Right cardiac atrium (tissue), 5 donors: ENCODE data around the gene NFE2L1. TPM values are rescaled to one million over a fixed set of nuclear protein-coding genes. Genes with fewer than 3 reads are reported as not detected.

Experiments
- ATAC-seq, 2 donors: fragments of 200-7000 bp; cut with Tn5 transposase; one replicate each; pipeline versions ENCODE4 v1.8.0 to v1.9.1; 2020; ENCODE audit warnings: moderate library complexity in 2 of 2, mild to moderate bottlenecking in 1 of 2
- DNase-seq, 3 donors: peaks; one replicate each; pipeline ENCODE4 v3.0.0-alpha.2; 2020
- H3K27ac ChIP-seq: one replicate; pipeline ENCODE4 v1.5.1; 2013; ENCODE audit warnings: mild to moderate bottlenecking, low read length, control low read depth, moderate library complexity
- H3K27me3 ChIP-seq: one replicate; pipeline ENCODE4 v1.6.1; 2013; ENCODE audit not compliant: control insufficient read depth, insufficient read depth
- H3K4me1 ChIP-seq: one replicate; pipeline ENCODE4 v1.6.1; 2013; ENCODE audit warnings: low read length; ENCODE audit not compliant: control insufficient read depth, insufficient read depth
- H3K4me3 ChIP-seq: one replicate; pipeline ENCODE4 v1.5.1; 2013; ENCODE audit warnings: low read length, control low read depth
- H3K9me3 ChIP-seq: one replicate; pipeline ENCODE4 v1.6.1; 2013; ENCODE audit warnings: low read length; ENCODE audit not compliant: control insufficient read depth
- WGBS: extraction: QIAGEN DNeasy Blood & Tissue Kit; methylation state at CpG from one replicate; pipeline ENCODE4 v1.1.7; 2013; 5-methylcytosine and 5-hydroxymethylcytosine counted together
- intact Hi-C, 4 donors: fragments of 100-400 bp; cut with DNase I; formaldehyde crosslinking; loops; one replicate each; pipeline versions ENCODE4 v1.11.0 to v1.14.0; 2022 to 2023
- polyA plus RNA-seq: library from polyadenylated mRNA; stranded (reverse); fragments of 200-250 nt; gene quantifications from one replicate; pipeline ENCODE4 v1.2.3, GENCODE V29; 2013
- total RNA-seq, 4 donors: library from RNA; stranded (reverse); fragmentation: NEBNext Ultra II Directional; extraction: Animal tissue kit (Norgen Biotek cat#: 25700); gene quantifications; one replicate each; pipeline ENCODE4 v1.2.1, GENCODE V29; 2021
- donor health status: healthy with polysubstance abuse.
- donor health status: DM: no; HTN: yes; CAD: no.
- donor health status: DM: no; HTN: no; CAD: no.
- donor health status: DM: no; HTN: yes; CAD: no; lungs with severe emphysema.
- donor health status: DM: yes; HTN: yes; CAD: no.

Gene NFE2L1
- total and polyA plus RNA-seq, 5 donors: 603 to 811 (median 768) TPM

- Histone ChIP-seq H3K4me3 (peak overlapping the region; percentile 97), H3K4me1 (no peaks in the 10 kb centered on the region), H3K27me3 (no peaks in the 10 kb centered on the region), H3K9me3 (no peaks in the 10 kb centered on the region), H3K27ac (peak overlapping the region; percentile 16)
- DNase-seq (no peak), ATAC-seq (no peak)
- 31% methylated on average over 10 of the region's 10 CpGs for WGBS
- intact Hi-C loops: loop anchor here in 1 of 4 donors (10.0 kb wide), 1 partner anchor 75 kb away; no protein-coding TSS in a partner anchor
Measured at GRCh38 chr17:48100160-48100559, 52.0 kb downstream of the NFE2L1 start.

- H3K27me3 ChIP-seq: no peaks in the 10 kb centered on the region
- H3K9me3 ChIP-seq: no peaks in the 10 kb centered on the region
- intact Hi-C loops: loop anchor here in 1 of 4 donors (10.0 kb wide), 1 partner anchor 76 kb away; no protein-coding TSS in a partner anchor
- peak; percentile 25 to 50 for ATAC-seq
- H3K4me3 ChIP-seq: peak overlapping the region; percentile 97
- no peaks in the 10 kb centered on the region for H3K4me1 ChIP-seq
- 1% methylated on average over 23 of the region's 23 CpGs for WGBS
- H3K27ac ChIP-seq: peak overlapping the region; percentile 93
- peak; percentile 55 to 76 (median 74) for DNase-seq
Measured at GRCh38 chr17:48100591-48101011, 52.4 kb downstream of the NFE2L1 start.

- no peaks in the 10 kb centered on the region for H3K9me3 ChIP-seq
- no peaks in the 10 kb centered on the region for H3K4me1 ChIP-seq
- H3K27me3 ChIP-seq: no peaks in the 10 kb centered on the region
- under 1% methylated on average over 79 of the region's 79 CpGs for WGBS
- H3K27ac ChIP-seq: peak within 1 kb of the TSS; percentile 93
- H3K4me3 ChIP-seq: peak within 1 kb of the TSS; percentile 97
- peak; percentile 96 to 99 (median 98) for DNase-seq
- intact Hi-C loops: loop anchor here in 1 of 4 donors (10.0 kb wide), 1 partner anchor 76 kb away; no protein-coding TSS in a partner anchor
- peak; percentile 99 for ATAC-seq
Measured at GRCh38 chr17:48101012-48101720, 53.0 kb downstream of the NFE2L1 start, which contains the start of gene CBX1. CBX1 (minus strand) TSS chr17:48101478; CDS start chr17:48077004, 24,474 bp downstream.

- Histone ChIP-seq H3K27ac (no peak overlapping the region), H3K9me3 (no peaks in the 10 kb centered on the region), H3K4me1 (no peaks in the 10 kb centered on the region), H3K27me3 (no peaks in the 10 kb centered on the region), H3K4me3 (no peak overlapping the region)
- intact Hi-C loops: loop anchor here in 1 of 4 donors (10.0 kb wide), 1 partner anchor 77 kb away; no protein-coding TSS in a partner anchor
- ATAC-seq (no peak), DNase-seq (no peak)
- 86% methylated on average over 19 of the region's 19 CpGs for WGBS
Measured at GRCh38 chr17:48102043-48102750, 54.0 kb downstream of the NFE2L1 start.

GRCh38 chr17:48102798-48103715 lies 54.9 kb downstream of the NFE2L1 start:
- Histone ChIP-seq H3K4me3 (no peak overlapping the region), H3K27ac (no peak overlapping the region), H3K27me3 (no peaks in the 10 kb centered on the region), H3K9me3 (no peaks in the 10 kb centered on the region), H3K4me1 (no peaks in the 10 kb centered on the region)
- DNase-seq (no peak), ATAC-seq (no peak)
- intact Hi-C loops: loop anchor here in 1 of 4 donors (10.0 kb wide), 1 partner anchor 78 kb away; no protein-coding TSS in a partner anchor
- 76% methylated on average over 14 of the region's 14 CpGs for WGBS

GRCh38 chr17:48104440-48104839 lies 56.3 kb downstream of the NFE2L1 start:
- DNase-seq (no peak), ATAC-seq (no peak)
- H3K4me3 ChIP-seq: no peak overlapping the region
- H3K9me3 ChIP-seq: no peaks in the 10 kb centered on the region
- H3K4me1 ChIP-seq: no peaks in the 10 kb centered on the region
- no peak overlapping the region for H3K27ac ChIP-seq
- WGBS: 83% methylated on average over 7 of the region's 7 CpGs
- H3K27me3 ChIP-seq: no peaks in the 10 kb centered on the region
- intact Hi-C loops: loop anchor here in 1 of 4 donors (10.0 kb wide), 1 partner anchor 80 kb away; no protein-coding TSS in a partner anchor

- intact Hi-C loops: loop anchor here in 1 of 4 donors (10.0 kb wide), 1 partner anchor 82 kb away; no protein-coding TSS in a partner anchor
- Histone ChIP-seq H3K4me1 (no peaks in the 10 kb centered on the region), H3K4me3 (peak overlapping the region; percentile 94), H3K27me3 (no peaks in the 10 kb centered on the region), H3K27ac (peak overlapping the region; percentile 95), H3K9me3 (no peaks in the 10 kb centered on the region)
- 47% methylated on average over 13 of the region's 13 CpGs for WGBS
- DNase-seq (peak in 1 of 3 donors; percentile 47), ATAC-seq (no peak)
Measured at GRCh38 chr17:48106802-48107136, 58.6 kb downstream of the NFE2L1 start.

- no peaks in the 10 kb centered on the region for H3K27me3 ChIP-seq
- DNase-seq (peak; percentile 89 to 96 (median 96)), ATAC-seq (peak; percentile 98 to 99)
- under 1% methylated on average over 64 of the region's 64 CpGs for WGBS
- intact Hi-C loops: loop anchor here in 1 of 4 donors (10.0 kb wide), 1 partner anchor 83 kb away; no protein-coding TSS in a partner anchor
- peak within 1 kb of the TSS; percentile 94 for H3K4me3 ChIP-seq
- H3K27ac ChIP-seq: peak within 1 kb of the TSS; percentile 95
- H3K9me3 ChIP-seq: no peaks in the 10 kb centered on the region
- H3K4me1 ChIP-seq: no peaks in the 10 kb centered on the region
Measured at GRCh38 chr17:48107137-48108055, 59.2 kb downstream of the NFE2L1 start, which contains the start of gene SNX11. SNX11 (plus strand) TSS chr17:48107766; CDS start chr17:48112044, 4,278 bp downstream.

GRCh38 chr17:48110761-48111160 lies 62.6 kb downstream of the NFE2L1 start:
- Histone ChIP-seq H3K27me3 (no peaks in the 10 kb centered on the region), H3K4me1 (no peaks in the 10 kb centered on the region), H3K9me3 (no peaks in the 10 kb centered on the region), H3K4me3 (no peak overlapping the region), H3K27ac (no peak overlapping the region)
- ATAC-seq: no peak
- no peak for DNase-seq
- WGBS: 70% methylated on average over 9 of the region's 9 CpGs
- intact Hi-C loops: no loop called here
